HepG2 (cell line): ENCODE measurements around the gene ZG16. TPM values are rescaled to one million over a fixed set of nuclear protein-coding genes. Genes with fewer than 3 reads are reported as not detected.

Experiments used
- ATAC-seq: fragments of 200-7000 bp; cut with Tn5 transposase; 3 replicates; pipeline ENCODE4 v1.9.1; 2020; ENCODE audit warnings: mild to moderate bottlenecking, moderate library complexity
- BruUV-seq: library from RNA; stranded (reverse); fragments of 400-500 nt; replicated peaks from 2 replicates; lab custom pipeline; 2021; lab: Mats Ljungman, UMichigan
- CTCF ChIA-PET: fragments of 300-600 bp; formaldehyde crosslinking; extraction: SDS; loops from one replicate; lab custom pipeline; 2021; ENCODE audit warnings: low total read pairs, inconsistent platforms, low intra/inter-chr PET ratio; lab: Yijun Ruan, JAX
- POLR2A ChIA-PET: fragments of 350-600 bp; sonication (Branson Sonifier 250); formaldehyde crosslinking; loops from one replicate; lab custom pipeline; 2020; ENCODE audit warnings: antibody characterized with exemption, inconsistent platforms; lab: Yijun Ruan, JAX
- DNase-seq: peaks from one replicate; pipeline ENCODE4 v3.0.0-alpha.2; 2015; ENCODE audit warnings: low spot score
- FAIRE-seq: peaks from 3 replicates; lab custom pipeline; 2011; peaks lifted over from hg19 to GRCh38; lab: Jason Lieb, UNC
- H2AFZ ChIP-seq: one replicate; pipeline ENCODE4 v1.6.1; 2011; ENCODE audit warnings: low read length, inconsistent platforms
- H3K27ac ChIP-seq: fragments of 300-600 bp; 3 replicates; pipeline ENCODE4 v1.8.0; 2011; ENCODE audit warnings: mixed run types, mild to moderate bottlenecking, mixed read lengths, low read length, inconsistent platforms; ENCODE audit not compliant: insufficient read depth; ENCODE audit errors: extremely low read length
- H3K27me3 ChIP-seq, 2 experiments: fragments of 200-600 bp in 1 of 2; 2 replicates in 1 of 2; 3 replicates in 1 of 2; pipeline versions ENCODE4 v1.6.0 to v1.8.0; 2011; ENCODE audit warnings: low read length in 2 of 2, mild to moderate bottlenecking in 2 of 2, moderate library complexity in 2 of 2, inconsistent platforms in 1 of 2; ENCODE audit not compliant: insufficient read depth in 2 of 2, control insufficient read depth in 1 of 2
- H3K36me3 ChIP-seq, 2 experiments: fragments of 200-600 bp in 1 of 2; replicated peaks in 1 of 2; 2 replicates in 1 of 2; 3 replicates in 1 of 2; pipeline versions ENCODE4 v1.5.1 to v1.8.0; 2011; ENCODE audit warnings: low read length in 2 of 2, inconsistent platforms in 1 of 2; ENCODE audit not compliant: insufficient read depth in 2 of 2, control insufficient read depth in 1 of 2
- H3K4me1 ChIP-seq: 2 replicates; pipeline ENCODE4 v1.5.1; 2012; ENCODE audit warnings: low read length, inconsistent platforms; ENCODE audit not compliant: insufficient read depth
- H3K4me2 ChIP-seq: 2 replicates; pipeline ENCODE4 v1.6.0; 2011; ENCODE audit warnings: low read depth, low read length, inconsistent platforms
- H3K4me3 ChIP-seq, 3 experiments: fragments of 200-600 bp in 1 of 3; sonication (generic), shearing (Covaris generic) in 1 of 3; replicated peaks in 1 of 3; 2 replicates each; pipeline ENCODE4 v1.5.1; 2011 to 2016; ENCODE audit warnings: low read length in 3 of 3, inconsistent platforms in 2 of 3, low read depth in 2 of 3, mild to moderate bottlenecking in 2 of 3, control low read depth in 1 of 3, mixed read lengths in 1 of 3; ENCODE audit not compliant: insufficient read depth in 1 of 3
- H3K79me2 ChIP-seq: one replicate; pipeline ENCODE4 v1.6.1; 2011; ENCODE audit warnings: low read length, inconsistent platforms; ENCODE audit not compliant: insufficient read depth
- H3K9ac ChIP-seq: 2 replicates; pipeline ENCODE4 v1.6.0; 2011; ENCODE audit warnings: mild to moderate bottlenecking, low read depth, low read length, inconsistent platforms; ENCODE audit not compliant: insufficient read depth
- H3K9me3 ChIP-seq: 2 replicates; pipeline ENCODE4 v1.5.1; 2012; ENCODE audit warnings: mild to moderate bottlenecking, low read length
- H4K20me1 ChIP-seq: 2 replicates; pipeline ENCODE4 v1.6.0; 2011; ENCODE audit warnings: inconsistent platforms, mild to moderate bottlenecking, low read length, moderate library complexity; ENCODE audit not compliant: insufficient read depth
- BCL3 ChIP-seq: sonication (generic); formaldehyde crosslinking; IDR thresholded peaks from 2 replicates; pipeline ENCODE4 v1.5.1; 2020; ENCODE audit warnings: mild to moderate bottlenecking, missing genetic modification reagents, moderate library complexity
- EEA1 ChIP-seq: sonication (generic); formaldehyde crosslinking; IDR thresholded peaks from 2 replicates; pipeline ENCODE4 v1.5.1; 2020; ENCODE audit warnings: mild to moderate bottlenecking, missing genetic modification reagents, borderline replicate concordance
- GPBP1L1 ChIP-seq: sonication (generic); formaldehyde crosslinking; IDR thresholded peaks from 2 replicates; pipeline ENCODE4 v1.5.0; 2020; ENCODE audit warnings: mild to moderate bottlenecking, missing genetic modification reagents
- HCFC1 ChIP-seq: fragments of 150-350 bp; IDR thresholded peaks from 2 replicates; pipeline ENCODE4 v1.6.1; 2014; ENCODE audit warnings: low read depth, low read length
- IRF9 ChIP-seq: sonication (generic); formaldehyde crosslinking; IDR thresholded peaks from 2 replicates; pipeline ENCODE4 v1.8.0; 2022; ENCODE audit warnings: missing genetic modification reagents, mild to moderate bottlenecking, borderline replicate concordance
- NFIB ChIP-seq: sonication (generic); formaldehyde crosslinking; IDR thresholded peaks from 2 replicates; pipeline ENCODE4 v1.9.0; 2021; ENCODE audit warnings: missing genetic modification reagents, mild to moderate bottlenecking, borderline replicate concordance
- RFXAP ChIP-seq: sonication (generic); formaldehyde crosslinking; IDR thresholded peaks from 2 replicates; pipeline ENCODE4 v1.4.0; 2020; ENCODE audit warnings: missing genetic modification reagents, borderline replicate concordance
- SKIL ChIP-seq: sonication (generic); formaldehyde crosslinking; IDR thresholded peaks from 2 replicates; pipeline ENCODE4 v1.8.0; 2022; ENCODE audit warnings: missing genetic modification reagents, mild to moderate bottlenecking, moderate library complexity, borderline replicate concordance
- TFAP4 ChIP-seq: sonication (generic); IDR thresholded peaks from 2 replicates; pipeline ENCODE4 v1.6.1; 2016; ENCODE audit warnings: low read depth, borderline replicate concordance
- ZBTB38 ChIP-seq: sonication (generic); formaldehyde crosslinking; IDR thresholded peaks from 2 replicates; pipeline ENCODE4 v1.5.1; 2020; ENCODE audit warnings: mild to moderate bottlenecking, missing genetic modification reagents
- ZC3H4 ChIP-seq: sonication (generic); formaldehyde crosslinking; IDR thresholded peaks from 2 replicates; pipeline ENCODE4 v1.4.0; 2020; ENCODE audit warnings: missing genetic modification reagents, borderline replicate concordance
- ZNF577 ChIP-seq: sonication (generic); formaldehyde crosslinking; IDR thresholded peaks from 2 replicates; pipeline ENCODE4 v1.4.0; 2020; ENCODE audit warnings: mild to moderate bottlenecking, low read depth, missing genetic modification reagents, borderline replicate concordance
- ZNF83 ChIP-seq: sonication (generic); formaldehyde crosslinking; IDR thresholded peaks from 2 replicates; pipeline ENCODE4 v1.4.0; 2020; ENCODE audit warnings: missing genetic modification reagents, mild to moderate bottlenecking, borderline replicate concordance
- WGBS: methylation state at CpG from one replicate; pipeline ENCODE4 v1.1.6; 2017; ENCODE audit warnings: low lambda C conversion rate; 5-methylcytosine and 5-hydroxymethylcytosine counted together
- in situ Hi-C: cut with HindIII; loops from 2 replicates; pipeline ENCODE4 v1.10.0; 2017; ENCODE audit warnings: low pct_unique_long_range_greater_than_20kb; ENCODE audit not compliant: extremely low pct_ligation_motif_present
- intact Hi-C: fragments of 100-400 bp; cut with micrococcal nuclease; formaldehyde crosslinking; loops from one replicate; pipeline ENCODE4 v1.10.0; 2022; ENCODE audit not compliant: unreplicated experiment
- polyA plus RNA-seq, 8 experiments: library from polyadenylated mRNA; depleted of rRNA in 3 of 8; stranded (reverse) in 7 of 8; unstranded in 1 of 8; fragments of >200 nt; fragmentation: Illumina TruSeq in 4 of 8; extraction: Trizol in 4 of 8; gene quantifications; 2 replicates each; pipeline versions ENCODE4 v1.2.1 to v1.2.3, GENCODE V29; 2011 to 2016; ENCODE audit warnings: low read depth in 4 of 8, missing spikeins in 1 of 8, mixed read lengths in 1 of 8; ENCODE audit not compliant: insufficient read depth in 1 of 8
- total RNA-seq, 5 experiments: library from RNA; depleted of rRNA; stranded (reverse); fragments of >200 nt; fragmentation: Illumina TruSeq; extraction: Trizol; gene quantifications; 2 replicates each; pipeline ENCODE4 v1.2.3, GENCODE V29; 2016; ENCODE audit warnings: low read depth in 1 of 5

ZG16 gene
- total and polyA plus RNA-seq, 2 of the 13 experiments (the other 11 are each of a cell fraction or from before 2014, with no cell fraction given) = 0.04 to 0.07 TPM

GRCh38 chr16:29804020-29804419, 26.0 kb downstream of the ZG16 start (continued):
- TF ChIP-seq SKIL (CRISPR knock-in tag) (no peak), ZC3H4 (CRISPR knock-in tag) (peak; percentile 59; the same call in 1 of the 2 replicates), HCFC1 (no peak), GPBP1L1 (CRISPR knock-in tag) (no peak), ZNF83 (CRISPR knock-in tag) (no peak)

GRCh38 chr16:29804455-29805231, 26.6 kb downstream of the ZG16 start:
- Histone ChIP-seq H3K4me3 (peak overlapping the region; percentile 59 to 85 (median 77)), H3K79me2 (peaks cover 22% of the 10 kb centered on the region), H3K36me3 (peaks cover 19 to 53% of the 10 kb centered on the region in 2 experiments), H3K4me2 (peak overlapping the region; percentile 95), H4K20me1 (peaks cover 14% of the 10 kb centered on the region; the same call in 1 of the 2 replicates), H3K4me1 (peaks cover 41% of the 10 kb centered on the region), H3K9me3 (no peaks in the 10 kb centered on the region), H3K27me3 (no peaks in the 10 kb centered on the region), H3K9ac (peak overlapping the region; percentile 88), H3K27ac (peak overlapping the region; percentile 88), H2AFZ (no peak overlapping the region)
- DNase-seq = no peak
- intact Hi-C loops (loop anchor here (1.0 kb wide), 1 partner anchor 14 kb away; the partner anchor contains the start of gene KIF22), in situ Hi-C loops (loop anchor here (25.0 kb wide), 1 partner anchor 858 kb away; the partner anchor contains the start of genes FBRS and PRR14)
- ChIA-PET CTCF (no interaction called here), POLR2A (interaction anchor here (0.7 to 3.8 kb wide), 19 partner anchors 9 to 334 kb away, joined by 3 to 37 read pairs (median 4); partner anchors contain the start of genes ASPHD1, KIF22, MVP and PAGR1)
- ATAC-seq = peak; percentile 1; the same call in 2 of the 3 replicates
- 35% methylated on average over 9 of the region's 26 CpGs for WGBS
- TSS peak; percentile 90 for BruUV-seq
- no peak for FAIRE-seq
- TF ChIP-seq IRF9 (CRISPR knock-in tag) = peak; percentile 30; the same call in 1 of the 2 replicates
- TF ChIP-seq TFAP4 = 0 out of 2 replicates have a peak, but pooled peaks have one; percentile 19
- 0 out of 2 replicates have a peak, but pooled peaks have one; percentile 20 for TF ChIP-seq ZNF577 (CRISPR knock-in tag)
- no peak for TF ChIP-seq BCL3 (CRISPR knock-in tag)
- 0 out of 2 replicates have a peak, but pooled peaks have one; percentile 31 for TF ChIP-seq NFIB (CRISPR knock-in tag)
- TF ChIP-seq RFXAP (CRISPR knock-in tag) = no peak
- TF ChIP-seq ZBTB38 = 0 out of 2 replicates have a peak, but pooled peaks have one; percentile 73
- peak; percentile 11; the same call in 1 of the 2 replicates for TF ChIP-seq EEA1 (CRISPR knock-in tag)
